K562 (cell line): ENCODE measurements around the gene IFI27L1. TPM values are rescaled to one million over a fixed set of nuclear protein-coding genes. Genes with fewer than 3 reads are reported as not detected.

Source experiments
- BACH1 ChIP-seq: fragments of 200-800 bp; sonication (Bioruptor generic); IDR thresholded peaks from 2 replicates; pipeline ENCODE4 v1.6.1; 2016; ENCODE audit warnings: missing genetic modification characterization, missing compliant biosample characterization
- CXXC5 ChIP-seq: fragments of 250-450 bp; sonication (Bioruptor Pico); IDR thresholded peaks from 2 replicates; pipeline ENCODE4 v1.8.0; 2022; ENCODE audit warnings: inconsistent platforms, mild to moderate bottlenecking, moderate library complexity
- DPF2 ChIP-seq: fragments of 450-650 bp; IDR thresholded peaks from 2 replicates; pipeline ENCODE4 v1.6.1; 2016
- ELF4 ChIP-seq: fragments of 450-650 bp; formaldehyde crosslinking; IDR thresholded peaks from 2 replicates; pipeline ENCODE4 v1.4.0; 2022; ENCODE audit warnings: missing genetic modification characterization
- ELK3 ChIP-seq: fragments of 450-650 bp; formaldehyde crosslinking; IDR thresholded peaks from 2 replicates; pipeline ENCODE4 v1.4.0; 2020; ENCODE audit warnings: mild to moderate bottlenecking
- FOS ChIP-seq: IDR thresholded peaks from 3 replicates; pipeline ENCODE4 v1.6.1; 2011; ENCODE audit not compliant: insufficient read length; ENCODE audit errors: extremely low read depth
- HEY1 ChIP-seq: fragments of 250-450 bp; sonication (Bioruptor Pico); IDR thresholded peaks from 2 replicates; pipeline ENCODE4 v1.5.0; 2020; ENCODE audit warnings: mild to moderate bottlenecking, moderate library complexity, borderline replicate concordance
- KAT8 ChIP-seq: fragments of 450-650 bp; IDR thresholded peaks from 2 replicates; pipeline ENCODE4 v1.6.1; 2016; ENCODE audit warnings: low read depth, mild to moderate bottlenecking
- KDM4B ChIP-seq, 2 experiments: fragments of 450-650 bp in 1 of 2; sonication (generic) in 1 of 2; IDR thresholded peaks; 2 replicates each; pipeline ENCODE4 v1.6.1; 2016 to 2017; ENCODE audit warnings: borderline replicate concordance in 2 of 2, antibody characterized with exemption in 1 of 2, low read depth in 1 of 2, mild to moderate bottlenecking in 1 of 2
- MYNN ChIP-seq, 2 experiments: sonication (generic); formaldehyde crosslinking in 1 of 2; IDR thresholded peaks; 2 replicates each; pipeline versions ENCODE4 v1.5.0 to v1.6.1; 2016 to 2020; ENCODE audit warnings: antibody characterized with exemption in 1 of 2, missing genetic modification reagents in 1 of 2
- NFYB ChIP-seq: IDR thresholded peaks from 2 replicates; pipeline ENCODE4 v1.6.1; 2011; ENCODE audit warnings: mild to moderate bottlenecking, moderate library complexity; ENCODE audit not compliant: insufficient read length; ENCODE audit errors: extremely low read depth
- POLR2B ChIP-seq: fragments of 450-650 bp; IDR thresholded peaks from 2 replicates; pipeline ENCODE4 v1.6.1; 2018; ENCODE audit warnings: low read depth; ENCODE audit not compliant: partially characterized antibody
- PTRF ChIP-seq: fragments of 450-650 bp; IDR thresholded peaks from 2 replicates; pipeline ENCODE4 v1.6.1; 2016; ENCODE audit warnings: mild to moderate bottlenecking, missing genetic modification characterization, missing compliant biosample characterization
- RBM34 ChIP-seq: fragments of 200-400 bp; formaldehyde crosslinking; IDR thresholded peaks from 2 replicates; pipeline ENCODE4 v1.6.1; 2018; ENCODE audit warnings: low read length, borderline replicate concordance; ENCODE audit not compliant: insufficient read depth
- RUNX1 ChIP-seq: sonication (generic); IDR thresholded peaks from 2 replicates; pipeline ENCODE4 v1.6.1; 2016; ENCODE audit warnings: antibody characterized with exemption, low read depth
- SNIP1 ChIP-seq: fragments of 450-650 bp; IDR thresholded peaks from 2 replicates; pipeline ENCODE4 v1.7.1; 2017; ENCODE audit warnings: low read depth, mild to moderate bottlenecking
- TAF7 ChIP-seq: fragments of 450-650 bp; IDR thresholded peaks from 2 replicates; pipeline ENCODE4 v1.6.1; 2016; ENCODE audit warnings: missing genetic modification characterization, missing compliant biosample characterization
- ZFP91 ChIP-seq: sonication (generic); formaldehyde crosslinking; IDR thresholded peaks from 2 replicates; pipeline ENCODE4 v1.8.0; 2022; ENCODE audit warnings: mild to moderate bottlenecking, missing genetic modification reagents
- ZNF24 ChIP-seq: fragments of 450-650 bp; IDR thresholded peaks from 2 replicates; pipeline ENCODE4 v1.6.1; 2016
- ZNF436 ChIP-seq: fragments of 250-450, 450-650 bp; sonication (Bioruptor Pico); formaldehyde crosslinking; IDR thresholded peaks from 2 replicates; pipeline ENCODE4 v1.7.0; 2020; ENCODE audit warnings: mild to moderate bottlenecking
- ZNF79 ChIP-seq: fragments of 250-450 bp; sonication (Bioruptor Pico); IDR thresholded peaks from 2 replicates; pipeline ENCODE4 v1.4.0; 2020; ENCODE audit warnings: low read depth, mild to moderate bottlenecking, moderate library complexity
- polyA plus RNA-seq, 8 experiments: library from polyadenylated mRNA; depleted of rRNA in 4 of 8; stranded (reverse) in 5 of 8; unstranded in 3 of 8; fragments of >200 nt; fragmentation: Nextera tagmentation in 2 of 8; fragmentation: Illumina TruSeq in 1 of 8; extraction: Ambion mirVana in 2 of 8; extraction: Trizol in 1 of 8; gene quantifications; 2 replicates each; pipeline versions ENCODE4 v1.2.1 to v1.2.3, GENCODE V29; 2011 to 2014; ENCODE audit warnings: inconsistent platforms in 1 of 8, missing spikeins in 1 of 8
- total RNA-seq, 7 experiments: library from RNA; depleted of rRNA in 6 of 7; stranded (reverse); fragments of >200 nt in 6 of 7; fragmentation: Illumina TruSeq in 2 of 7; extraction: Trizol in 2 of 7; gene quantifications; 2 replicates each; pipeline versions ENCODE4 v1.2.1 to v1.2.3, GENCODE V29; 2011 to 2021; ENCODE audit warnings: low replicate concordance in 1 of 7
- TF ChIP-seq, protein P1 (sequence below): sonication (generic); formaldehyde crosslinking; IDR thresholded peaks from 2 replicates; pipeline ENCODE4 v1.8.1; 2023; ENCODE audit warnings: mild to moderate bottlenecking, missing genetic modification reagents
- TF ChIP-seq, protein P2 (sequence below): fragments of 250-450 bp; sonication (Bioruptor Pico); IDR thresholded peaks from 2 replicates; pipeline ENCODE4 v1.5.1; 2021; ENCODE audit warnings: mild to moderate bottlenecking

The IFI27L1 gene
- total and polyA plus RNA-seq, 9 of the 15 experiments (the other 6 are each of a cell fraction or from before 2014, with no cell fraction given) = 14.5 to 28.0 (median 23.8) TPM

- TF ChIP-seq KDM4B (IDR thresholded peaks at IDR 0.05; ENCODE audit: borderline replicate concordance in 2 of 2, low read depth in 1 of 2) (no peak), KAT8 (no peak), ZFP91 (CRISPR knock-in tag) (no peak), RUNX1 (no peak), ZNF436 (CRISPR knock-in tag) (no peak), HEY1 (no peak), BACH1 (tag) (no peak), SNIP1 (no peak), DPF2 (no peak), ZNF24 (no peak), CXXC5 (CRISPR knock-in tag) (peak; percentile 91), ZNF79 (CRISPR knock-in tag) (no peak), FOS (peak; percentile 56), NFYB (peak; percentile 66), MYNN (IDR thresholded peaks at IDR 0.05) (no peak), MYNN (CRISPR knock-in tag; IDR thresholded peaks at IDR 0.05) (no peak), ELF4 (CRISPR knock-in tag) (no peak), POLR2B (peak; percentile 71), TAF7 (tag) (no peak), PTRF (no peak), RBM34 (no peak), ELK3 (no peak)
- TF ChIP-seq, protein P1, sequence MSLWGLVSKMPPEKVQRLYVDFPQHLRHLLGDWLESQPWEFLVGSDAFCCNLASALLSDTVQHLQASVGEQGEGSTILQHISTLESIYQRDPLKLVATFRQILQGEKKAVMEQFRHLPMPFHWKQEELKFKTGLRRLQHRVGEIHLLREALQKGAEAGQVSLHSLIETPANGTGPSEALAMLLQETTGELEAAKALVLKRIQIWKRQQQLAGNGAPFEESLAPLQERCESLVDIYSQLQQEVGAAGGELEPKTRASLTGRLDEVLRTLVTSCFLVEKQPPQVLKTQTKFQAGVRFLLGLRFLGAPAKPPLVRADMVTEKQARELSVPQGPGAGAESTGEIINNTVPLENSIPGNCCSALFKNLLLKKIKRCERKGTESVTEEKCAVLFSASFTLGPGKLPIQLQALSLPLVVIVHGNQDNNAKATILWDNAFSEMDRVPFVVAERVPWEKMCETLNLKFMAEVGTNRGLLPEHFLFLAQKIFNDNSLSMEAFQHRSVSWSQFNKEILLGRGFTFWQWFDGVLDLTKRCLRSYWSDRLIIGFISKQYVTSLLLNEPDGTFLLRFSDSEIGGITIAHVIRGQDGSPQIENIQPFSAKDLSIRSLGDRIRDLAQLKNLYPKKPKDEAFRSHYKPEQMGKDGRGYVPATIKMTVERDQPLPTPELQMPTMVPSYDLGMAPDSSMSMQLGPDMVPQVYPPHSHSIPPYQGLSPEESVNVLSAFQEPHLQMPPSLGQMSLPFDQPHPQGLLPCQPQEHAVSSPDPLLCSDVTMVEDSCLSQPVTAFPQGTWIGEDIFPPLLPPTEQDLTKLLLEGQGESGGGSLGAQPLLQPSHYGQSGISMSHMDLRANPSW (CRISPR knock-in tag) = no peak
- TF ChIP-seq, protein P2, sequence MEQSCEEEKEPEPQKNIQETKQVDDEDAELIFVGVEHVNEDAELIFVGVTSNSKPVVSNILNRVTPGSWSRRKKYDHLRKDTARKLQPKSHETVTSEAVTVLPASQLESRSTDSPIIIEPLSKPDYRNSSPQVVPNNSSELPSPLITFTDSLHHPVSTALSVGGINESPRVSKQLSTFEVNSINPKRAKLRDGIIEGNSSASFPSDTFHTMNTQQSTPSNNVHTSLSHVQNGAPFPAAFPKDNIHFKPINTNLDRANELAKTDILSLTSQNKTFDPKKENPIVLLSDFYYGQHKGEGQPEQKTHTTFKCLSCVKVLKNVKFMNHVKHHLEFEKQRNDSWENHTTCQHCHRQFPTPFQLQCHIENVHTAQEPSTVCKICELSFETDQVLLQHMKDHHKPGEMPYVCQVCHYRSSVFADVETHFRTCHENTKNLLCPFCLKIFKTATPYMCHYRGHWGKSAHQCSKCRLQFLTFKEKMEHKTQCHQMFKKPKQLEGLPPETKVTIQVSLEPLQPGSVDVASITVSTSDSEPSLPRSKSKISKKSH (CRISPR knock-in tag) = no peak
Observed at GRCh38 chr14:94080621-94081385, at the start of gene IFI27L1, which contains the start of gene DDX24 (continued).
